H9 (cell line): Measurements from ENCODE around the gene SLC16A1. TPM values are rescaled to one million over a fixed set of nuclear protein-coding genes. Genes with fewer than 3 reads are reported as not detected.

Source experiments
- DNase-seq: peaks from one replicate; pipeline ENCODE4 v3.0.0-alpha.2; 2017
- H2AFZ ChIP-seq: one replicate; pipeline ENCODE4 v1.6.1; 2013; ENCODE audit warnings: mild to moderate bottlenecking, low read length, control low read depth, moderate library complexity
- H2AK5ac ChIP-seq: 2 replicates; pipeline ENCODE4 v1.6.1; 2013; ENCODE audit warnings: low read length, control low read depth, mixed read lengths; ENCODE audit not compliant: insufficient read length
- H2BK120ac ChIP-seq: one replicate; pipeline ENCODE4 v1.6.1; 2013; ENCODE audit warnings: low read depth, mild to moderate bottlenecking, low read length, control low read depth, inconsistent platforms; ENCODE audit not compliant: poor library complexity, severe bottlenecking
- H2BK12ac ChIP-seq: 2 replicates; pipeline ENCODE4 v1.6.1; 2013; ENCODE audit warnings: low read length, control low read depth, mixed read lengths, low read depth; ENCODE audit not compliant: insufficient read length
- H2BK15ac ChIP-seq: 2 replicates; pipeline ENCODE4 v1.6.1; 2013; ENCODE audit warnings: low read depth, low read length, control low read depth
- H2BK20ac ChIP-seq: one replicate; pipeline ENCODE4 v1.6.1; 2013; ENCODE audit warnings: low read depth, mild to moderate bottlenecking, low read length, control low read depth, inconsistent platforms; ENCODE audit not compliant: poor library complexity, severe bottlenecking
- H2BK5ac ChIP-seq: 2 replicates; pipeline ENCODE4 v1.6.1; 2013; ENCODE audit warnings: low read length, control low read depth, mixed read lengths; ENCODE audit not compliant: insufficient read length
- H3K14ac ChIP-seq: 2 replicates; pipeline ENCODE4 v1.6.1; 2013; ENCODE audit warnings: low read length, control low read depth; ENCODE audit not compliant: insufficient read depth
- H3K18ac ChIP-seq: 2 replicates; pipeline ENCODE4 v1.6.1; 2013; ENCODE audit warnings: low read depth, mild to moderate bottlenecking, mixed read lengths, low read length, control low read depth; ENCODE audit not compliant: insufficient read length
- H3K23ac ChIP-seq: 2 replicates; pipeline ENCODE4 v1.6.1; 2013; ENCODE audit warnings: low read length, control low read depth, mixed read lengths, low read depth; ENCODE audit not compliant: insufficient read length
- H3K23me2 ChIP-seq: 2 replicates; pipeline ENCODE4 v1.6.1; 2013; ENCODE audit warnings: low read depth, mild to moderate bottlenecking, mixed read lengths, low read length, control low read depth; ENCODE audit not compliant: insufficient read length, poor library complexity, severe bottlenecking
- H3K27ac ChIP-seq: 2 replicates; pipeline ENCODE4 v1.5.1; 2013; ENCODE audit warnings: low read length, control low read depth, mixed read lengths, low read depth; ENCODE audit not compliant: insufficient read length
- H3K27me3 ChIP-seq: 2 replicates; pipeline ENCODE4 v1.6.1; 2013; ENCODE audit warnings: low read length, control low read depth, inconsistent platforms; ENCODE audit not compliant: insufficient read depth
- H3K4ac ChIP-seq: 2 replicates; pipeline ENCODE4 v1.6.1; 2013; ENCODE audit warnings: low read depth, mild to moderate bottlenecking, control low read depth, inconsistent platforms, low read length, moderate library complexity
- H3K4me1 ChIP-seq: 2 replicates; pipeline ENCODE4 v1.6.1; 2013; ENCODE audit warnings: low read length, control low read depth, inconsistent platforms; ENCODE audit not compliant: insufficient read depth
- H3K4me2 ChIP-seq: 2 replicates; pipeline ENCODE4 v1.6.1; 2013; ENCODE audit warnings: low read length, control low read depth, mixed read lengths; ENCODE audit not compliant: insufficient read length, insufficient read depth
- H3K56ac ChIP-seq: 2 replicates; pipeline ENCODE4 v1.6.1; 2013; ENCODE audit warnings: low read depth, mild to moderate bottlenecking, mixed read lengths, low read length, control low read depth; ENCODE audit not compliant: insufficient read length
- H3K79me1 ChIP-seq: 2 replicates; pipeline ENCODE4 v1.6.1; 2013; ENCODE audit warnings: low read depth, mild to moderate bottlenecking, moderate library complexity, low read length, control low read depth, inconsistent platforms; ENCODE audit not compliant: insufficient read depth, poor library complexity, severe bottlenecking
- H3K79me2 ChIP-seq: 2 replicates; pipeline ENCODE4 v1.6.1; 2013; ENCODE audit warnings: low read length, control low read depth, inconsistent platforms; ENCODE audit not compliant: insufficient read depth
- H3K9ac ChIP-seq: 2 replicates; pipeline ENCODE4 v1.6.1; 2013; ENCODE audit warnings: low read length, control low read depth, mixed read lengths; ENCODE audit not compliant: insufficient read length; ENCODE audit errors: extremely low read depth
- H3K9me3 ChIP-seq: one replicate; pipeline ENCODE4 v1.6.1; 2013; ENCODE audit warnings: low read depth, low read length, inconsistent platforms; ENCODE audit not compliant: control insufficient read depth
- H3T11ph ChIP-seq: one replicate; pipeline ENCODE4 v1.6.1; 2013; ENCODE audit warnings: mild to moderate bottlenecking, low read length, control low read depth, inconsistent platforms
- H4K20me1 ChIP-seq: one replicate; pipeline ENCODE4 v1.6.1; 2013; ENCODE audit not compliant: control insufficient read depth, insufficient read length, insufficient read depth
- H4K5ac ChIP-seq: 2 replicates; pipeline ENCODE4 v1.6.1; 2013; ENCODE audit warnings: low read depth, mild to moderate bottlenecking, mixed read lengths, low read length, control low read depth; ENCODE audit not compliant: insufficient read length
- H4K8ac ChIP-seq: replicated peaks from 2 replicates; pipeline ENCODE4 v1.6.1; 2013; ENCODE audit warnings: low read length, control low read depth, mixed read lengths, low read depth; ENCODE audit not compliant: insufficient read length
- H4K91ac ChIP-seq: 2 replicates; pipeline ENCODE4 v1.6.1; 2013; ENCODE audit warnings: low read depth, mild to moderate bottlenecking, moderate library complexity, mixed read lengths, low read length, control low read depth; ENCODE audit not compliant: insufficient read length
- H3K27ac Mint-ChIP-seq, 3 experiments: 2 replicates in 2 of 3; 3 replicates in 1 of 3; pipeline ENCODE4 v1.8.0; 2020 to 2021; ENCODE audit warnings: mixed read lengths in 3 of 3, mild to moderate bottlenecking in 1 of 3, moderate library complexity in 1 of 3
- H3K27me3 Mint-ChIP-seq: 2 replicates; pipeline ENCODE4 v1.8.0; 2021; ENCODE audit warnings: low read depth, mild to moderate bottlenecking, moderate library complexity, mixed read lengths
- H3K36me3 Mint-ChIP-seq, 3 experiments: 2 replicates in 2 of 3; 3 replicates in 1 of 3; pipeline ENCODE4 v1.8.0; 2020 to 2021; ENCODE audit warnings: low read depth in 3 of 3, mixed read lengths in 3 of 3; ENCODE audit not compliant: insufficient read depth in 1 of 3
- H3K4me1 Mint-ChIP-seq, 2 experiments: 2 replicates each; pipeline ENCODE4 v1.8.0; 2020; ENCODE audit warnings: mixed read lengths in 2 of 2
- H3K4me3 Mint-ChIP-seq, 2 experiments: 2 replicates in 1 of 2; 3 replicates in 1 of 2; pipeline ENCODE4 v1.8.0; 2020 to 2021; ENCODE audit warnings: mild to moderate bottlenecking in 2 of 2, mixed read lengths in 2 of 2, moderate library complexity in 1 of 2
- H3K9me3 Mint-ChIP-seq, 2 experiments: 2 replicates in 1 of 2; 3 replicates in 1 of 2; pipeline ENCODE4 v1.8.0; 2020; ENCODE audit warnings: mild to moderate bottlenecking in 2 of 2, mixed read lengths in 2 of 2, moderate library complexity in 1 of 2
- CTCF ChIP-seq: fragments of 200-600 bp; sonication (generic); conservative IDR thresholded peaks from 3 replicates; pipeline ENCODE4 v1.8.0; 2021; ENCODE audit warnings: antibody characterized with exemption, mild to moderate bottlenecking
- WGBS: extraction: QIAGEN DNeasy Blood & Tissue Kit; methylation state at CpG from one replicate; pipeline ENCODE4 v1.1.7; 2013; ENCODE audit warnings: missing lambda C conversion rate, low lambda C conversion rate, mixed read lengths; ENCODE audit not compliant: insufficient read length; ENCODE audit errors: extremely low coverage; 5-methylcytosine and 5-hydroxymethylcytosine counted together
- total RNA-seq: library from RNA; stranded (reverse); gene quantifications from 2 replicates; pipeline ENCODE4 v1.2.1, GENCODE V29; 2021

SLC16A1 gene
- total RNA-seq, 1 experiment from 2014 or later: 381 TPM

DNA sequence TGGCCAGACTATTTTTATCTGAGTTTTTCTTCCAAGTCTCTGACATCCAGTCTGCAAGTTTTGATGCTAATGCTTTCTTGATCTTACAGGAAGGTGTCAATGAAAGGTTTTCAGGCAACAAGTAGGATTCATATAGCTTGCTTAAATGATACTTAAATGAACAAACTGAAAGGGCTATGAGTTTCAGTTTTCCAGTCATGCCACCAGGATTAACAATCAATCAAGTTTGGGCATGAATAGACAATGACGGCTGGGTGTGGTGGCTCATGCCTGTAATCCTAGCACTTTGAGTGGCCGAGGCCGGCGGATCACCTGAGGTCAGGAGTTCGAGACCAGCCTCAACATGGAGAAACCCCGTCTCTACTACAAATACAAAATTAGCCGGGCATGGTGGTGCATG, 34.3 kb upstream of the SLC16A1 start:
- no peak overlapping the region for H3K4me2 ChIP-seq
- no peaks in the 10 kb centered on the region for H3K36me3 Mint-ChIP-seq
- no peak overlapping the region for H3K4me3 Mint-ChIP-seq
- peaks cover 4% of the 10 kb centered on the region; the same call in 1 of the 2 replicates for H3K4me1 ChIP-seq
- no peak overlapping the region for H2BK120ac ChIP-seq
- no peaks in the 10 kb centered on the region for H4K20me1 ChIP-seq
- no peak overlapping the region for H4K8ac ChIP-seq
- H2BK12ac ChIP-seq: no peak overlapping the region
- H2BK5ac ChIP-seq: no peak overlapping the region
- H3K23ac ChIP-seq: no peak overlapping the region
- no CpG with 5 or more reads among the region's 7 CpGs for WGBS
- H3K23me2 ChIP-seq: no peaks in the 10 kb centered on the region
- H3K27ac ChIP-seq: no peak overlapping the region
- H3K14ac ChIP-seq: no peak overlapping the region
- no peak for TF ChIP-seq CTCF
- H4K5ac ChIP-seq: no peak overlapping the region
- H3K79me2 ChIP-seq: no peaks in the 10 kb centered on the region
- H3K4ac ChIP-seq: no peak overlapping the region
- no peak overlapping the region for H2BK20ac ChIP-seq
- no peaks in the 10 kb centered on the region for H3K27me3 Mint-ChIP-seq
- no peak overlapping the region for H2AK5ac ChIP-seq
- H4K91ac ChIP-seq: no peak overlapping the region
- H2AFZ ChIP-seq: no peak overlapping the region
- no peaks in the 10 kb centered on the region for H3K9me3 Mint-ChIP-seq
- no peak overlapping the region for H3K9ac ChIP-seq
- no peaks in the 10 kb centered on the region for H3K27me3 ChIP-seq
- no peak overlapping the region for H3K56ac ChIP-seq
- no peak overlapping the region for H2BK15ac ChIP-seq
- H3K18ac ChIP-seq: no peak overlapping the region
- H3K79me1 ChIP-seq: no peaks in the 10 kb centered on the region
- H3K9me3 ChIP-seq: no peaks in the 10 kb centered on the region
- no peak overlapping the region for H3T11ph ChIP-seq
- peaks cover 8 to 15% of the 10 kb centered on the region in 2 experiments for H3K4me1 Mint-ChIP-seq
- DNase-seq: no peak
- no peak overlapping the region for H3K27ac Mint-ChIP-seq
